Gastroesophageal sphincter (tissue), 3 donors: ENCODE measurements around the gene NBPF4.
"Not testable (repeated sequence)": the region's sequence is repeated elsewhere in the genome, so short reads cannot be mapped to it uniquely, and the experiment has no call there.

ENCODE experiments used
- EP300 ChIP-seq: sonication (generic); formaldehyde crosslinking; IDR thresholded peaks from one replicate; pipeline ENCODE4 v1.6.1; 2017; ENCODE audit warnings: antibody characterized with exemption, mild to moderate bottlenecking
- POLR2A ChIP-seq, 2 donors: fragments of 450-650 bp; IDR thresholded peaks; one replicate each; pipeline ENCODE4 v1.6.1; 2017; ENCODE audit warnings: antibody characterized with exemption in 2 of 2, mild to moderate bottlenecking in 2 of 2, moderate library complexity in 1 of 2
- POLR2AphosphoS5 ChIP-seq: sonication (generic); formaldehyde crosslinking; IDR thresholded peaks from one replicate; pipeline ENCODE4 v1.6.1; 2017; ENCODE audit warnings: antibody characterized with exemption
- TF ChIP-seq, protein P1 (sequence below), 4 experiments: fragments of 200-600 bp in 2 of 4; fragments of 450-650 bp in 2 of 4; sonication (generic) in 1 of 4; IDR thresholded peaks; one replicate each; pipeline ENCODE4 v1.5.1; 2017 to 2019; ENCODE audit warnings: antibody characterized with exemption in 4 of 4, mild to moderate bottlenecking in 2 of 4, moderate library complexity in 2 of 4

GRCh38 chr1:108232183-108232582 is 11.7 kb downstream of the NBPF4 start:
- TF ChIP-seq, protein P1, sequence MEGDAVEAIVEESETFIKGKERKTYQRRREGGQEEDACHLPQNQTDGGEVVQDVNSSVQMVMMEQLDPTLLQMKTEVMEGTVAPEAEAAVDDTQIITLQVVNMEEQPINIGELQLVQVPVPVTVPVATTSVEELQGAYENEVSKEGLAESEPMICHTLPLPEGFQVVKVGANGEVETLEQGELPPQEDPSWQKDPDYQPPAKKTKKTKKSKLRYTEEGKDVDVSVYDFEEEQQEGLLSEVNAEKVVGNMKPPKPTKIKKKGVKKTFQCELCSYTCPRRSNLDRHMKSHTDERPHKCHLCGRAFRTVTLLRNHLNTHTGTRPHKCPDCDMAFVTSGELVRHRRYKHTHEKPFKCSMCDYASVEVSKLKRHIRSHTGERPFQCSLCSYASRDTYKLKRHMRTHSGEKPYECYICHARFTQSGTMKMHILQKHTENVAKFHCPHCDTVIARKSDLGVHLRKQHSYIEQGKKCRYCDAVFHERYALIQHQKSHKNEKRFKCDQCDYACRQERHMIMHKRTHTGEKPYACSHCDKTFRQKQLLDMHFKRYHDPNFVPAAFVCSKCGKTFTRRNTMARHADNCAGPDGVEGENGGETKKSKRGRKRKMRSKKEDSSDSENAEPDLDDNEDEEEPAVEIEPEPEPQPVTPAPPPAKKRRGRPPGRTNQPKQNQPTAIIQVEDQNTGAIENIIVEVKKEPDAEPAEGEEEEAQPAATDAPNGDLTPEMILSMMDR (IDR thresholded peaks at IDR 0.05), result not testable (repeated sequence)
- not testable (repeated sequence) for TF ChIP-seq POLR2A (IDR thresholded peaks at IDR 0.05); EP300; POLR2AphosphoS5
